GM12872 (cell line): ENCODE results near the gene EEF2.

Source experiments
- CTCF ChIP-seq: IDR thresholded peaks from 3 replicates; pipeline ENCODE4 v1.5.1; 2011; ENCODE audit warnings: low read depth, mild to moderate bottlenecking, low read length, moderate library complexity; ENCODE audit not compliant: insufficient read depth

Gene EEF2

GRCh38 chr19:3963458-3964255 lies 21.6 kb downstream of the EEF2 start:
- no peak for TF ChIP-seq CTCF

GRCh38 chr19:3961007-3961406 lies 24.3 kb downstream of the EEF2 start:
- no peak for TF ChIP-seq CTCF

- no peak for TF ChIP-seq CTCF
Observed at GRCh38 chr19:3959766-3960131, 25.5 kb downstream of the EEF2 start.

GRCh38 chr19:3958836-3959765 lies 26.2 kb downstream of the EEF2 start:
- TF ChIP-seq CTCF: no peak

GRCh38 chr19:3955688-3956087 lies 29.6 kb downstream of the EEF2 start:
- no peak for TF ChIP-seq CTCF

GRCh38 chr19:3954107-3954506 lies 31.2 kb downstream of the EEF2 start:
- no peak for TF ChIP-seq CTCF
